IPS-11a (cell line): ENCODE data around the gene F12.
"Not testable (repeated sequence)": the region's sequence is repeated elsewhere in the genome, so short reads cannot be mapped to it uniquely, and the experiment has no call there.

Source experiments
- H3K4me3 ChIP-seq: one replicate; pipeline ENCODE4 v1.5.1; 2013; ENCODE audit warnings: low read depth, low read length, control low read depth

The F12 gene

DNA sequence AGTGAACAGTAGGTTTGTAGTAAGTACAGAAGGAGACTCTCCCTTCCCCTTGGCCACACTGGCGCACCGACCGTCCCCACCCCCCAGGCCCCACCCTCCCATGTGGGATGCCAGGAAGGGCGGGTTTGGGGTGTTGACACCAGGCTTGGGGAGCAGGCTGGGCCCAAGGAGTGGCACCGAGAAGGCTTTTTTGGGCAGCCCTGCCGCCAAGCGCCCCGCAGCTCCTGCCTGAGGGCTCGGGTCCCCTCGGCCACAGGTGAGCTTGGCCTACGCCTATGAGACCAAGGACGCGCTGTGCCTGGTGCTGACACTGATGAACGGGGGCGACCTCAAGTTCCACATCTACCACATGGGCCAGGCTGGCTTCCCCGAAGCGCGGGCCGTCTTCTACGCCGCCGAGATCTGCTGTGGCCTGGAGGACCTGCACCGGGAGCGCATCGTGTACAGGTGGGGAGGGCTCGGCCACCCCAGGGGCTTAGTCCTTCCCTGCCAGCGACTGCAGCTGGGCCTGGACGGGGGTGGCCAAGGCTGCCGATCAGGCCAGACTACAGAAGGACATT, 24.4 kb upstream of the F12 start:
- H3K4me3 ChIP-seq, result no peak overlapping the region

DNA sequence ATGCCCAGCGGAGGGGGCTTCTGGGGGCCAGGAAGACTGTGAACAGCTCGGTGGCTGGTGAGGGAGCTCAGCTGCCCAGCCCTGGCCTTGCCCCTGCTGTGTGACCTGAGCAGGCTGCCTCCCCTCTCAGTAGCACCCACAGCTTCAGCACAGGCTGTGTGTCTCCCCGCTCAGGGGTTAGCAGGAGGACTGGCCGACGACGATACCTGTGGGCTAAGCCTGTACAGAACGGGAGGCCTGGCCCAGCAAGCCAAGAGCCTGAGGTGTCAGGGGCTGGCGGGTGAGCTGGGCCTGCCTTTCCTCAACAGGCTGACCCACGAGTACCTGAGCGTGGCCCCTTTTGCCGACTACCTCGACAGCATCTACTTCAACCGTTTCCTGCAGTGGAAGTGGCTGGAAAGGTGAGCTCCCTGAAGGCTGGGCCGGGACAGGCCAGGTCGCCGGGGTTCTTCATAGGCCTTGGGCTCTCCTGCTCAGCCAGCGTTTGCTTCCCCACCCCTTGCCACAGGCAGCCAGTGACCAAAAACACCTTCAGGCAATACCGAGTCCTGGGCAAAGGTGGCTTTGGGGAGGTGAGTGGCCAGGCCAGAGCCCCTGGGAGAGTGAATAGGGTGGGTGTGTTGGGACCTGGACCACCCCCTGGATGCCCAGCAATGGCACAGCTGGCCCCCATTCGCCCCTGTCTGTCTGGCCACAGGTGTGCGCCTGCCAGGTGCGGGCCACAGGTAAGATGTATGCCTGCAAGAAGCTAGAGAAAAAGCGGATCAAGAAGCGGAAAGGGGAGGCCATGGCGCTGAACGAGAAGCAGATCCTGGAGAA, 23.7 kb upstream of the F12 start:
- H3K4me3 ChIP-seq, result no peak overlapping the region

DNA sequence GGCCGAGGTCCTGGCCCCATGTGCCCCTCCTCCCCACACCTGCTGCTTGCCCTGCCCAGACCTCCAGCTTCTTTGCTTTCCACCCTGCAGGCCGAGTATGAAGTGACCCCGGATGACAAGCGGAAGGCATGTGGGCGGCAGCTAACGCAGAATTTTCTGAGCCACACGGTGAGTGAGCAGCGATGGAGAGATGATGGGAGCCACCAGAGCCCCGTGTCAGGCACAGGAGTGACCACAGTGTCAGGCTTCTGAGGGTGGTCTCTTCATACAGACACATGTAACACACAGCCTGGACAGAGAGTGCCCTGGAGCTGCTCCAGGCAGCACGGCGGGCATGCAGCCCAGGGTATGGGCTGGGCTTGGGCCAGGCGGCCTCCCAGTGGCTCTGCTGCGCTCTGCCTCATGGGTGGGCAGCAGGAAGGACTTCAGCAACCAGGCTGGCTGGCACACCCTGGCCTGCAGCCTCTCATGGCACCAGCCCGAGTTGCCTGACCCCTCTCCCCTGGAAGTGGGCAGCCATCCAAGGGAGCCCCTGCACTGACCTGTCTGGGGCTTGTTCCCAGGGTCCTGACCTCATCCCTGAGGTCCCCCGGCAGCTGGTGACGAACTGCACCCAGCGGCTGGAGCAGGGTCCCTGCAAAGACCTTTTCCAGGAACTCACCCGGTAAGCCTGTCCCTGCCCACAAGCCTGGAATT, 22.9 kb upstream of the F12 start:
- no peak overlapping the region for H3K4me3 ChIP-seq

DNA sequence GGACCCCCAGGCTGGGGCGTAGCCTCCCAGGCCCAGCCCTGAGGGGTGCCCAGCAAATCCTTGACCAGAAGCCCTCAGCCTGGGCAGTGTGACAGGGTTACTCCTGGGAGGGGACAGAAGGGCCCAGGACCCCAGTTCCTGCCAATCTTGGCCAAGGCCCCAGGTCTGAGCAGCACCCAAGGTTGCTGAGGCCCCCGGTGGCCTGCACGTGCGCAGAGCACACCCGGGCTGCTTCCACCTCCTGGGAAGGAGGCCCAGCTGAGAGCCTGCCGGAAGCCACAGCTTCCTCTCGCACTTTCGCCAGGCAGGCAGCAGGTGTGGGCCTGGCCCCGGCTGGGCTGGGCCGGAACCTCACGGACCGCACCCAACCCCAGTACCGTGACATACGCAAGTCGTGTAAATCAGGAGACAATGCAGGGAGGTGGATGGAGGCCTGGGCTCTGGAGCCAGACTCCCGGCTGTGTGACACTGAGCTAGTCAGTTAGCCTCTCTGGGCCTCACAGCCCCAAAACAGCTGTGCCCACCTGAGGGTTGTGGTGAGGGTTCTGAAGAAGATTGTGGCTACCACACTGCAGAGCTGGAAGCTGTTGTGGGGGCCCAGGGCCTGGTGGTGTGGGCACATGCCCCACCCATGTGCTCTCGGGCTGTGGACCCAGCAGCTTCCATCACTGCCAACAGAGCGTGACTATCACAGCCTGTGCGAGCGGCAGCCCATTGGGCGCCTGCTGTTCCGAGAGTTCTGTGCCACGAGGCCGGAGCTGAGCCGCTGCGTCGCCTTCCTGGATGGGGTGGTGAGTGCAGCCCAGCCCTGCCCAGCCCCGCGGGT, 22.2 kb upstream of the F12 start:
- H3K4me3 ChIP-seq, result no peak overlapping the region

DNA sequence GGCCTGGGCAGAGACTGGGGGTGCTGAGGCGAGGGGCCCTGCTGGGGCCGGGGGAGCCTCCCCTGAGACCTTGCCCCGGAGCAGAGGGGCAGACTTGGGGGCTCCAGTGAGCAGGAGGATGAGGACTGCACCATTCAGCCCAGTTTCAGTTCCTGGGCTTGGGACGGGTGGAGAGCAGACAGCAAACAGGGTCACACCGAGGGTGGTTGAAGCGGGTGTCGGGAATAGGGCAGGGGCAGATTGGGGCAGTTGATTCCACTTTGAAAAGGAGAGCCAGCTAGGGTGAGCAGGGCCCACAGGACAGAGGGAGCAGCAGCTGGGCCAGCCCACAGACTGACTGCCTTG, 21.6 kb upstream of the F12 start:
- H3K4me3 ChIP-seq, result no peak overlapping the region

DNA sequence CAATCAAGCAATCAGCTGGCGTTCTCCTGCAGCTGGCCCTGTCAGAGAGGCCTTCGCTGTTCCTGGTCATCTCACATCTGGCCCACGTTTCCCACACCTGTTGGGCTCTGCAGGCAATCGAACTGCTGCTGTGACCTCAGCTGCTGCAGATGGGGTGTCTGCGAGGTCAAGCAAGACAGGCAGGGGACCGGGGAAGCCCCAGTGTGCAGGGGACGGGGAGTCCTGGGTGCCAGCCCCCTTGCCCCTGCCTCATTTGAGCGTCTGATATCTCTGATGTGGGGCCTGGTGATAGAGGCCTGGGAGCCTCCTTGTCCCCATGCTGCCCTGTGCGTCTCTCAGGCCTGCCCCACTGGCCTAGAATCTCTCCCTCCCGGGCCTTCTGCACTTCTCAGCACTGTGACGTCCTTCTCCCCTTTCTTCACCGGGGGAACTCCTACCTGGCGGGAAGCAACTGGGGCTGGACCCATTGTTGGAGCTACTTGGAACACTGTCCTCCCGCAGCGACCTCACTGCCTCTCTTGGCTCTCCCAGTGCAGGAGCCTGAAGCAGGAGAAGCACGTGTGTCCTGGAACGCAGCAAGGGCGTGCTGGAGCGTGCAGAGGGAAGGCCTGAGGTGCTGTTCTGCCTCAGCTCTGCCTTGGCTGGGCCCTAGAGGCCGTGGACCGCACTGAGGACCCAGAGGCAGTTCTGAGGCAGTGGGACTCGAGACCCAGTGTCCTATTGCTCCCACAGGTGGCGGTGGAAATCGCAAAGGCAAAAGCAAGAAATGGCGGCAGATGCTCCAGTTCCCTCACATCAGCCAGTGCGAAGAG, 21.0 kb upstream of the F12 start:
- no peak overlapping the region for H3K4me3 ChIP-seq

DNA sequence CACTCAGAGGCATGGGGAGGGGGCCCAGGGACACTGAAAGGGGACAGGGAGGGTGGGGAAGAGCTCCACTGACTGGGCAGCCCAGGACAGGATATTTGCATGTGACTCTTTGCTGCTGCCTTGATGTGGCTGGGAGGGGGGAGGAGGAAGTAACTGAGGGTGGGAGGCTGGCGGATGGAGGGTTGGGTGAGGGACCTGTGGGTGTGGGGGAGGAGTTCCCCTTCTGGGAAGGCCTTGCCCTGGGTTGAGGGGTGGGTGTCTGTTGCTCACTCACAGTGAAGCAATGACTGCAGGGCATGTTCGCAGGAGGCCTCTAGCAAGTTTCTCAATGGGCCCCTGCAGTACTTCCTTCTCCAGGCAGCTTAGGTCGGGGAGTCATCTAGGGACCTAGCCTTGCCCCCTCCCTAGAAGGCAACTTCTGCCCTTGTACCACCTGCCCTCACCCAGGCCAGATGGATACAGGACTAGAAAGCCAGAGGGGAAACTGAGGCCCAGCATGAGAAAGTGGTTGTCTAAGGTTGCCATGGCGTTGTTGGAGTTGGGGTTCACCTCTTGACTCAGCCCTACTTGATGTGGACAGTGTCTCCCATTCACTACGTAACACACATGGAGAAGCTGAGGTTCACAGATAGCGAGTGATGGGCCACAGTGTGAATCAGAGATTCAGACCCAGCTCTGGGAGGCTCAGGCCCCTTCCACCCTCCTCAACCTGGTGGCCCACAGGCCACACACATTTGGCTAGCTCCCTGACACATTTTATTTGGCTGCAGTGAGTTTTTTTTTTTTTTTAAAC, 20.1 kb upstream of the F12 start:
- H3K4me3 ChIP-seq, result no peak overlapping the region

DNA sequence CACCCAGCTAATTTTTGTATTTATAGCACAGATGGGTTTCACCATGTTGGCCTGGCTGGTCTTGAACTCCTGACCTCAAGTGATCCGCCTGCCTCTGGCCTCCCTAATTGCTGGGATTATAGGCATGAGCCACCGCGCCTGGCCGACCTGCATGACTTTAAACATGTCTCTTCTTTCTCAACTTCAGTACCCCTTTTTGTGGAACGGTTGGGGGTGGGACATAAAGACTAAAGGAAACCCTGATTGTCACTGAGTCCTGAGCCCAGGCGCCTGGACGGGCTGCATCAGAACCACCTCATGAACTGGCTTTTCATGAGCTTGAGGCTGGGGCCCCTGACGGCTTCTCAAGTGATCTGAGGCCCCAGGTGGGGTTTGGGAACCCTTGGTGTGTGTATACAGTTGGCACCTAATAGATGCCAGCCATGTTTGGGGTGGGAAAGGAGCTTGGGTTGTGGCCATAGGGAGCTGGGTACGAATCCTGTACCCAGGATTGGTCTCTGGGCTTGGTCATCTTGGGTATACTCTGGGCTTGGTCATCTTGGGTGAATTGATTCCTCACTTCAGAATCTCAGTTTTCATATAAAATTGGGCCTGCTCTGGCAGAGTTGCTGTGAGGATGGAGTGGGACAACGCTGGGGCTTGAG, 19.3 kb upstream of the F12 start:
- H3K4me3 ChIP-seq, result no peak overlapping the region

DNA sequence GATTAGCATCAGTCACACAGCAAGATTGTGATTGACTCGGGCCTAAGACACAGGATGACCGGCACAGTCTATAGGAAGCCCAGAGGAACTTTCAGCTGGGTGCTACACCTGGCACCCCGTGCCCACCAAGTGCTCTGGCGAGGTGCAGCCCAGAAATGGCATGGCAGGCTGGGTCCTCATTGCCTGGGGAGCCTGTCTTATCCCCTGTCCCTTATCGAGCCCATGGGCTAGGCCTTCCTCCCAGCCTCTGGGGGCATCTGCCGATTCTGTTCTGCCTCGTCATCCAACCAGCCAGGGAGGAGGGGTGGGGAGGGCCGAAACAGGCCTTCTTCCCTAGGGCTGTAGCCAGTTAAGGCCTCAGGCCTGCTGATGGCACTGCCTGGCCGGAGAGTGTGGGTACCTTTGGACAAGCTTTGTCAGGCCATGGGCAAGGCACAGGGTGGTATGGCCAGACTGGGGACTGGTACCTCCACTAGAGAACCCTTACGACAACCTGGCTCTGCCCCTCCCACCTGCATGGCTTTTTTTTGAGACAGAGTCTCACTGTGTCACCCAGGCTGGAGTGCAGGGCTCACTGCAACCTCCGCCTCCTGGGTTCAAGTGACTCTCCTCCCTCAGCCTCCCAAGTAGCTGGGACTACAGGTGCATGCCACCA, 18.7 kb upstream of the F12 start:
- H3K4me3 ChIP-seq, result no peak overlapping the region

DNA sequence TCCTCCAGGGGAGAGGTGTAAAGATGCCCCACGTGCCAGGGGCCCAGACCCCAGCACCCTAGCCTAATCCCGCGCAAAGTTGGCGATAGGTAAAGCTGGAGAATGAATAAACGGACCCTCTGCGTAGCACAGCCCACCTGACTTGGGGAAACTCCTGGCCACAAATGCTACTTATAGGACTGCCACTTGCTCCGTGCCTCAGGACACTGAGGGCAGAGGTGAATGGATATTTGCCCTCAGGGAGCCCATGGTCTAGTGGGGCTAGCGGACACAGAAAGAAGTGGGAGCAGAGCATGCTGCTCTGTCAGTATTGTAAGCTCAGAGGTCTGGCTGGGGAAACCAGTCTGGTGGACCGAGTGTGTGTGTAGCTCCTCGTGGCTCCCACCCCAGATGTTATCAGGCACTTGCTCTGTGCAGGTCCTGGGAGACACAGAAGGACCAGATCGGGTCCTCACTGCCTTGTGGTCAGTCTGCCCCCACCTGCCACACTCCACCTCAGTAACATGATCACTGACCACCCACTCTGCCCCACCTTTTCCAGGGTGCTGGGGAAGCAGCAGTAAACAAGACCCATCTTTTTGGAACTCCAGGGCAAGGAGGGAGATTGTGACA, 18.0 kb upstream of the F12 start:
- peak overlapping the region; percentile 72 for H3K4me3 ChIP-seq

DNA sequence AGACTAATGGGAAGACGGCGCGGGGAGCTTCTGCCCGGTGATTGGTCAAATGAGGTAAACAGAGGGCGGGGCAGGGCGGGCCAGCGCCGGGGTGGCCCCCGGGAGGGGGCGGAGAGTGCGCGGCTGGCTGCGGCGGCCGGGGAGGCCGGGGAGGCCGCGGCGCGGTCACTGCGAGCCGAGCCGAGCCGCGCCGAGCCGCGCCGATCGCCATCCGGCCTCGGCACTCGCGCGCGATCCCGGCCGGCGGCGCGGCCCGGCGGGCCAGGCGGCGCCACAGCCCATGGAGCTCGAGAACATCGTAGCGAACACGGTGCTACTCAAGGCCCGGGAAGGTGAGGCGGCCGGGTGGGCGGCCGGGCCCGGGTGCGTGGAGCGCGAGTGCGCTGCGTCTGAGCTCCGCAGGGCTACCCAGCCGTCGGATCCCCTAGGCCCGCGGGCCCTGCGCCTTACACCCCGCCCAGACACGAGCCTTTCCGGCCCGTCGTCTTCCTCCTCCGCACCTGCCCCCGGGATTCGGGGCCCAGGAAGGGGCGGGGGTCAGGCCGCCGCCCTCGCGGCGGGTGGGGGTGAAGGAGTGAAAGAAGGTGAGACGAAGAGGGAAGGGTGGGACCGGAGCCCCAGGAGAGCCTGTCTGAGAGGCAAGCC, 17.3 kb upstream of the F12 start, which contains the start of gene GRK6:
GRK6 (plus strand) TSS at position 111 of the 645 bp plus-strand sequence; CDS start at position 281, 170 bp downstream.
- peak within 1 kb of the TSS; percentile 72 for H3K4me3 ChIP-seq

DNA sequence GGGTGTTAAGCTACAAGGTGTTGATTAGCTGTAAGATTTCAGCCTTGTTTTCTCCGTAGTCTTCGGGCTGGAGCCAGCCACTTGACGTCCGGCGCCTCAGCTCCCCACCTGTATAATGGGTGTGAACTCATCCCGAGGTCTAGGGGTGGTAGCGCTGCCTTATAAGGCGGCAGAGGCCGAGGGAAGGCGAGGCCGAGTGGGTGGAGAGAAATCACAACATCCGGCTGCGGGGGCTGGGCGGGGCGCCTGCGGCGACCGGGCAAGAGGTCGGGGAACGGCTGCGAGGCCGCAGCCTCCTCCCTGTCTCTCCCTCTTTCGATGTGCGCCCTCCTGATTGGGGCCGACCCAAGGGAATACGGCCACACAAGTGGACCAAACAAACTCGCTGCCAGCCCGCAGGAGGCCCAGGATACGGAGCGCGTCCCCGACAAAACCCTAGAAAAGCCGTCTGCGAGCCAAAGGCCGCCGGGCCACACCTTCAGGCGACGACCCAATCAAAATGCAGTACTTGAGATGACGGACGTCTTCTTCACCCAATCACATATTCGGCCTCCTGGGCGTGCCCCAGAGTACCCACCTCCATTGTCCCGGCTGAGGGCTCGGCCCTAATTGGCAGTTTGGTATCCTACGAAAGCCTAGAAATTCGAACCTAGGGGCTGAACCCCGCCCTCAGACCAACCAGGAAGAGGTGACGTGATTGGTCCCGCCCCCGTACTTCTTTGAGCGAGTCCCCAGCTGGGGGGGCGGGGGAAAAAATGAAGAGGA, 16.6 kb upstream of the F12 start:
- H3K4me3 ChIP-seq, result peak overlapping the region; percentile 68

DNA sequence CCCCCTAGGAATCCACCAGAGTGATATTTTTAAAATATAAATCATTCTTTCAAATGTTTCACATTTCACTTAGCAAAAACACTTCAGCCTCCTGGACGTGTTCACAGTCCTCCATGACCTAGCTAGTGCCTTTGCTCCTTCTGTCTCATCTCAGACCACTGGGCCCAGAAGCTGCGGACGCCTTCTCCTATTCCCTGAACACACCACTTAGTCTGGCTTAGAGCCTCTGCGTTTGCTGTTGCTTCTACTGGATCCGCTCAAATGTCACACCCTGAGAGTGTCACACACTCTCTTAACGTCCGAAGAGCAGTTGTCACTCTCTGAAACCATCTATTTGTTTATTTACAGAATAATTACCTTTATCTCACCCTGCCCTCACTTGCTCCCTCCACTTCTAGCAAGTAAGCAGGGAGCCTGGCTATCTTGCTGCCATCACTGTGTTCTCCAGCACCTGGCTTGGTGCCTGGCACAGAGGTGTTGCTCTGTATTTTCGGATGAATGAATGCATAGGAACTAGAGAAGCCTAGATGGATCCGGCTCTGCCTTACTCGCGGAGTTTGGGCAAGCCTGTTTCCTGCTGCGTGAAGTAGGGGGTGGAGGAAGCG, 15.9 kb upstream of the F12 start:
- H3K4me3 ChIP-seq, result peak overlapping the region; percentile 68

DNA sequence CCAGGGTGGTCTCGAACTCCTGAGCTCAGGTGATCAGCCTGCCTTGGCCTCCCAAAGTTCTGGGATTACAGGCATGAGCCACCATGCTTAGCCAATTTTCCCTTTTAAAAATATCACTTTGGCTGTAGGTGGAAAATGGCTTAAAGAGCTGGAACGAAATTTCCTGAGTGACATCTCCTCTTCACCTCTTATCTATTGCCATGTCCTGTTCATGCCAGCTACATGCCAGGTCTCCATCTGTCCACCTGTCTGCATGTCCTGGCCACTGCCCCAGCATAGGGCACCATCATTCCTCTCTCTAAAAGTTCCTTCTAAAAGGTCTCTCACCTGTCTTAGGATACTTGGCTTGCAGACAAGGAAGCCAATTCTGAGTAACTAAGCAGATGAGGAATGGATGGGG, 14.3 kb upstream of the F12 start:
- no peak overlapping the region for H3K4me3 ChIP-seq

DNA sequence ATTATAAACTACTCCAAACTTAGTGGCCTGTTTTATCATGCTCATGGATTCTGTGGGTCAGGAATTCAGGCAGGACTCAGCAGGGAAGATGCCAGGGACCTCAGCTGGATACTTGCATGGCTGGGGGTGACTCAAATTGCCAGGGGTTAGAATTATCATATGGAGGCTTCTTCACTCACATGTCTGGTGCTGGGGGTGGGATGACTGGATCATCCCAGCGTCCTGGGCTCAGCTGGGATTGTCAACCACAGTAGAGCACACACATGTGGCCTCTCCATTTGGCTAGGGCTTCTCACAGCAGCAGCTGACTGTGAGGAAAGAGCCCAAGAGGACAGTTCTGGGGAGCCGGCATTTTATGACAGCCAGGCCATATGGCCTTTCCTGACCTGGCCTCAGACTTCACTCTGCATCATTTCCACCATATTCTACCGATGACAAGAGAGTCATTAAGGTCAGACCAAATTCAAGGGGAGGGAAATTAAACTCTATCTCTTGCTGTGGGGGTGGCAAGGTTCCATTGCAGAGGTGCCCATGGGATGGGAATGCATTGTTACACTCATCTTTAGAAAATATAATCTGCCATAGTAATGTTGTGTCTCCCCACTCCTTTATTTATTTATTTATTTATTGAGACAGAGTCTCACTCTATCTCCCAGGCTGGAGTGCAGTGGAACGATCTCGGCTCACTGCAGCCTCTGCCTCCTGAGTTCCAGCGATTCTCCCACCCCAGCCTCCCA, 11.9 kb upstream of the F12 start:
- no peak overlapping the region for H3K4me3 ChIP-seq

DNA sequence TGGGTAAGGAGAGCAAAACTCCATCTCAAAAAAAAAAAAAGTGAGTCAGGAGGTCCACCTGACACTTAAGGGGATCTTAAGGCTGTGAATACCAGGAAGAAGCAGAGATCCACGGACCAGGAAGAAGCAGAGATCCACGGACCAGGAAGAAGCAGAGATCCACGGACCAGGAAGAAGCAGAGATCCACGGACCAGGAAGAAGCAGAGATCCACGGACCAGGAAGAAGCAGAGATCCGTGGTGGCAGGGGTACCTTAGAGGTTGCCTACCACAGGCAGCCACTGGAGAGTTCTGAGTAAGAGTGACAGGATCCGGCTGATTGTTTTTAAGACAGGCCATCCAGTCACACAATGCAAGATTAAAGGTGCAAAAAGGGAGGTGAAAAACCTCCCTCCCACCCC, 11.1 kb upstream of the F12 start:
- not testable (repeated sequence) for H3K4me3 ChIP-seq
